Stimulated activated effector memory CD8-positive, alpha-beta T cell treated with anti-CD3 and anti-CD28 coated beads, Interleukin-12 subunit alpha, Interleukin-12 subunit beta, amount 100 ng/mL, for 72 hours (primary cell): ENCODE measurements around the gene CACNA1A.

ENCODE experiments used
- ATAC-seq: fragments of 150-1000 bp; cut with Tn5 transposase; 2 replicates; pipeline ENCODE4 v1.10.0; 2021
- DNase-seq, 2 donors: peaks; one replicate each; pipeline ENCODE4 v3.0.0; 2021 to 2022; ENCODE audit warnings: low spot score in 2 of 2
- H3K27ac Mint-ChIP-seq: one replicate; pipeline ENCODE4 v1.8.0; 2022; ENCODE audit warnings: mild to moderate bottlenecking, mixed read lengths
- H3K36me3 Mint-ChIP-seq: one replicate; pipeline ENCODE4 v1.8.0; 2022; ENCODE audit warnings: mild to moderate bottlenecking, mixed read lengths
- H3K4me1 Mint-ChIP-seq: one replicate; pipeline ENCODE4 v1.8.0; 2022; ENCODE audit warnings: mixed read lengths
- H3K4me3 Mint-ChIP-seq: one replicate; pipeline ENCODE4 v1.8.0; 2022; ENCODE audit warnings: mild to moderate bottlenecking, mixed read lengths
- H3K9me3 Mint-ChIP-seq: one replicate; pipeline ENCODE4 v1.8.0; 2022; ENCODE audit warnings: mixed read lengths

Gene CACNA1A

DNA sequence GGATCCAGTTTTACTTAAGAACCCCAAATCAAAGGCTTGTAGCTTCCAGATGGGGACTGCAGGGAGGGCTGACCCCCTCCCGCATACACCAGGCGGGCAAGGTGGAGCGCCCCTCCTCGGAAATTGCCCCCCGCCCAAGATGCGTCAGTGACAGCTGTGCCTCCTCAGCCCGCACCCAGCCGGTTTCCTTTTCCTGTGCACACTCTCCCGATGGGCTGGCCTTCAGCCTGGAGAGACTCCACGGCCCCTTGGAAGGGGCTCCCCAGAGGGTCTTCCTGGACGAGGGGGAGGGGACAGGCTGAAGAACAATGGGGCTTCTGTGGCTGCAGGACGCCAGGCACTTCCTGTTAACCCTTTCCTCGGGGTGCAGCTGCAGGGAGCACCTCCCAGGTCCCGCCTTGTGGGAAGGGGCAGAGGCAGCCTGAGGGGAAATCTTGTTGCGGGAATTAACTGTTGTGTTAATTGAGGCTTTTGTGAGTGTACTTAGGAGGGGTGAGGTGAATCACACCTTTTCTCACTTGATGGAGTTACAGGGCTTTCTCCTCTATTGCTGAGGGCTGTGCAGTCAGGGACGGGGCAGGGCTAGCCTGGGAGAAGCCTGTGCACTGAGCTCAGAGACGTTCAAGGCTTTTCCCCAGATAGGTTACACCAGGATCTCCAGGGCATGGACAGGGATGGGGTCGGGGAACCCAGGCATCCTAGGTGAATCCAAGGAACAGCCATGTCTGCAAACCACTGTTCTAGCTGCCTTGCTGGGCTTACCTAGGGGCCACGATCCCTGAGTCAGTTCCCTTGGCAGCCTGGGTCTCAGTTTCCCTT, 341.7 kb downstream of the CACNA1A start:
- H3K4me3 Mint-ChIP-seq: peak overlapping the region; percentile 76
- peaks cover 61% of the 10 kb centered on the region for H3K4me1 Mint-ChIP-seq
- no peaks in the 10 kb centered on the region for H3K9me3 Mint-ChIP-seq
- ATAC-seq (no peak), DNase-seq (peak in 1 of 2 donors; percentile 69)
- H3K27ac Mint-ChIP-seq: peak overlapping the region; percentile 91
- H3K36me3 Mint-ChIP-seq: peaks cover 5% of the 10 kb centered on the region

DNA sequence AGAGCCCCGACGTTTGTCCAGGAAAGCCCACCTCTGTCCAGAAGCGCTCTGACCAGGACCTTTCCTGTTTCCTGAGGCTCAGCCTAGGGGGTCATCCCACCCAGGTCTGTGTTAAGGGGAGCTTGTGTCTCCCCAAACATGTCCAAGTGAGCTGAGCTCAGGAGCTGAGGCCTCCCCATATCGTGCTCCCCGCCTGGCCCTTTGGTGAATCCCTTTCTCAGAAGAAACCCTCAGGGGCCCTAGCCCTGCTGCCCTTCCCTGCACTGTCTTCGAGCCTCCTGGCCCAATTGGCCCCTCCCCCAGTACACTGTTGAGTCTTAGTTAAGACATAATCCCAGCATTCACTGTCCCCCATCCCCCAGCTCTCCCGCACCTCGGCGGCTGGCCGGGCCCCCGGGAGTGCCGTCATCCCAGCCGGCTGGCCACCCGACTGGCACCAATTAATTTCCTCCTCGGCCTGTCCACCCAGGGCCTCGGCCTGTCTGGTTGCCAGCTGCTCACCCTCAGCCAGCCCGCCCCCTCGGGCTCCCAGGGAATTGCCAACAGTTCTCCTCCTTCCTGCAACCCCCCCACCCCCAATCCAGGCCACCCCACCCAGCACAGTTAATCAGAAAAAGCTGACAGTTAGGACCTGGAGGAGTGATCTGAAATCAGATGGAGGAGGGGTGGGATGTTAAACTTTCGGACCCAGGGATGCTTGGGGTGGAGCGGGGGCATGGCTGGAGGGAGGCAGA, 342.5 kb downstream of the CACNA1A start:
- Mint-ChIP-seq H3K36me3 (peaks cover 5% of the 10 kb centered on the region), H3K9me3 (no peaks in the 10 kb centered on the region), H3K27ac (peak overlapping the region; percentile 91), H3K4me3 (peak overlapping the region; percentile 76), H3K4me1 (peaks cover 55% of the 10 kb centered on the region)
- peak; percentile 39 to 76 for DNase-seq
- ATAC-seq: peak; percentile 38

DNA sequence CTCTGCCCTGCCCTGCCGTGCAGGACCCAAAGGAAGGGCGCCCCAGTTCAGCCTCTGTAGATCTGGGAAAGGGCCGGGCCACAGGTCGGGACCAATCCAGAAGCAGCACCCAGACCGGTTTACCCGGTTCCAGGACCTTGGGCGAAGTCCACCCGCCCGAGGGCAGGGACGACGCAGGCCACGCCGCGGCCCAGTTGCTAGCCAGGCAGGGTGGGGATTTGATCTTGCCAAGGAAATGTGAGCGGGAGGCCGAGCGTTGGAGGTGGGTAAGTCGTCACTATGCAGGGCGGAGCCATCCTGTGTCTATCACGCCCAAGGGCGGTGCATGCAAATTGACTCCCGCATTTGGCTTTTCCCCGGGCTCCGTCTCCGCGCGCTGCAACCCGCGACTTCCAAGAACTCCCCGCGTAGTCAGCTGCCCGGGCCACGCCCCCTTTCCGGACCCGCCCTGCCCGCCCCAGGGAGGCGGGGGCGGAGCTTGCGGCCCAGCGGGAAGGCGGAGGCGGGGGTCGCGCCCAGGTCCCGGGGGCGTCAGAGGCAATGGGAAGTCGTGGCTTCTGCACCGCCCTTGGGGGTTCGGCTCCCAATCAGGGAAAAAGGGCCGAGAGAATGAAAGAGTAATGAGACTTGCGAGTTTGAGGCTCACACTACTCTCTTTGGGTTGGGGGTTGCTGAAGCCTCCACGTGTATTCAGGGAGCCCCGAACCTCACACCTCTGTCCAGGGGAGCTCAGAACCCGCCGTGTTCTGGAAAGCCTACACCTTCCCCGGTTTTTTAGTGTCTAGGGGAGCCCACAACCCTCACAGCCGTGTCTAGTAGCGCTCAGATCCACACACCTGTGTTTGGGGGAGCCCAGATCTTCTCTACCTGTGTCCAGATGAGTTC, 343.3 kb downstream of the CACNA1A start:
- Mint-ChIP-seq H3K4me3 (peak overlapping the region; percentile 76), H3K36me3 (peaks cover 5% of the 10 kb centered on the region), H3K9me3 (no peaks in the 10 kb centered on the region), H3K4me1 (peaks cover 54% of the 10 kb centered on the region), H3K27ac (peak overlapping the region; percentile 91)
- DNase-seq: peak; percentile 76 to 92
- peak; percentile 70 for ATAC-seq

DNA sequence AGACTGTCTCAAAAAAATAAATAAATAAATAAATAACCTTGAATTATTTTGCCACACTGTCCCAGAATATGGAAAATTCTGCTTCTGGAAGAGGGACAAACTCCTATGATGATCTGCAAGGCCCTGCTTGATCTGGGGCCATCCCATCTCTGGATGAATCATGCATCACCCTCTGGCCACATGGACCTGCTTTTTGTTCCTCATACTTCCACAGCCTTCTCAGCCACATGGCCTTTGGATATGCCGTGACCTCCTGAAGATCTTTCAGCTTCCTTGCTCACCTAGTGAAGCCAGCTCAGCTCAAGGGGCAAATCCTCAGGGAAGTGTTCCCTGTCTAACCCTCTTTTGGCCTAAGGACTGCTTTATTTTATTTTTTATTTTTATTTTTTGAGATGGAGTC, 345.7 kb downstream of the CACNA1A start:
- Mint-ChIP-seq H3K36me3 (peaks cover 18% of the 10 kb centered on the region), H3K4me3 (no peak overlapping the region), H3K4me1 (peaks cover 54% of the 10 kb centered on the region), H3K27ac (no peak overlapping the region), H3K9me3 (no peaks in the 10 kb centered on the region)
- ATAC-seq: no peak
- no peak for DNase-seq

DNA sequence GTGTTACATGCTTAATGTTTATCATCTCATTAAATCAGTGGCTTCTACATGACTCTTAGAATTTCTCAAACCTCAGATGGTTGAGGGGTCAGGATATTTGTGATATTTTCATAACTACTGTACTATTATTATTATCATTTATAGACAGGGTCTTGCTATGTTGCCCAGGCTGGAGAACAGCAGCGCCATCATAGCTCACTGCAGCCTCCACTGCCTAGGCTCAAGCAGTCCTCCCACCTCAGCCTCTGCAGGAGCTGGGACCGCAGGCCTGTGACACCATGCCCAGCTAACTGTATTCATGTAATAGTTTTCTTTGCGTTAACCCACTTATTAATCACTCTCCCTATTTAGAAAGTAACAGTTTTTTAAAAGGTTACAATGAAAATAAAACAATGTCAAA, 346.6 kb downstream of the CACNA1A start:
- Mint-ChIP-seq H3K27ac (no peak overlapping the region), H3K36me3 (peaks cover 27% of the 10 kb centered on the region), H3K4me3 (no peak overlapping the region), H3K4me1 (peaks cover 53% of the 10 kb centered on the region), H3K9me3 (no peaks in the 10 kb centered on the region)
- DNase-seq: no peak
- ATAC-seq: no peak
